GM12801 (cell line): Measurements from ENCODE around the gene BMPER.

ENCODE experiments used
- TF ChIP-seq, protein P1 (sequence below): IDR thresholded peaks from one replicate; pipeline ENCODE4 v1.5.1; 2011; ENCODE audit warnings: control low read depth; ENCODE audit not compliant: insufficient read length; ENCODE audit errors: extremely low read depth

Gene BMPER

GRCh38 chr7:33905389-33906032, at the start of gene BMPER:
Gene BMPER (plus strand): TSS chr7:33905539. CDS start chr7:33905614, 75 bp downstream.
- TF ChIP-seq, protein P1, sequence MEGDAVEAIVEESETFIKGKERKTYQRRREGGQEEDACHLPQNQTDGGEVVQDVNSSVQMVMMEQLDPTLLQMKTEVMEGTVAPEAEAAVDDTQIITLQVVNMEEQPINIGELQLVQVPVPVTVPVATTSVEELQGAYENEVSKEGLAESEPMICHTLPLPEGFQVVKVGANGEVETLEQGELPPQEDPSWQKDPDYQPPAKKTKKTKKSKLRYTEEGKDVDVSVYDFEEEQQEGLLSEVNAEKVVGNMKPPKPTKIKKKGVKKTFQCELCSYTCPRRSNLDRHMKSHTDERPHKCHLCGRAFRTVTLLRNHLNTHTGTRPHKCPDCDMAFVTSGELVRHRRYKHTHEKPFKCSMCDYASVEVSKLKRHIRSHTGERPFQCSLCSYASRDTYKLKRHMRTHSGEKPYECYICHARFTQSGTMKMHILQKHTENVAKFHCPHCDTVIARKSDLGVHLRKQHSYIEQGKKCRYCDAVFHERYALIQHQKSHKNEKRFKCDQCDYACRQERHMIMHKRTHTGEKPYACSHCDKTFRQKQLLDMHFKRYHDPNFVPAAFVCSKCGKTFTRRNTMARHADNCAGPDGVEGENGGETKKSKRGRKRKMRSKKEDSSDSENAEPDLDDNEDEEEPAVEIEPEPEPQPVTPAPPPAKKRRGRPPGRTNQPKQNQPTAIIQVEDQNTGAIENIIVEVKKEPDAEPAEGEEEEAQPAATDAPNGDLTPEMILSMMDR = no peak

DNA sequence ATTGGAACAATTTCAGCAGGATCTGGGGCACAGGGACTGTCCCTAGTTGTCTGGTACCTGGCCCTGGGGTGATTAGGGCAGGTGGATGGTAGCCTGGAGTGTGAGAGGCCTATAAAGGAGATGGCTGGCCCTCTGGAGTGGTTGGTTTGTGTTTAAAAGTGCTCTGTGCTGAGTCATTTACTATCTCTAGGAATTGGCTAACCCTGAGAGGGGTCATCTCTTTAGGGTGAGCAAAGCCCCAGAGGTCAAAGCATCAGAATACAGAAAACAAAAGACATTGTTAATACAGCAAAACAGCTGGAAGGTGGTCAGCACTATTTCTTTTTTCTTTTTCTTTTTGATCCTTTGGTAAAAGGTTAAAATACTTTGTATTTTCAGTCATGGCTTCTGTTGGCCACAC, 43.4 kb upstream of the BMPER start:
- TF ChIP-seq, protein P1 = no peak

DNA sequence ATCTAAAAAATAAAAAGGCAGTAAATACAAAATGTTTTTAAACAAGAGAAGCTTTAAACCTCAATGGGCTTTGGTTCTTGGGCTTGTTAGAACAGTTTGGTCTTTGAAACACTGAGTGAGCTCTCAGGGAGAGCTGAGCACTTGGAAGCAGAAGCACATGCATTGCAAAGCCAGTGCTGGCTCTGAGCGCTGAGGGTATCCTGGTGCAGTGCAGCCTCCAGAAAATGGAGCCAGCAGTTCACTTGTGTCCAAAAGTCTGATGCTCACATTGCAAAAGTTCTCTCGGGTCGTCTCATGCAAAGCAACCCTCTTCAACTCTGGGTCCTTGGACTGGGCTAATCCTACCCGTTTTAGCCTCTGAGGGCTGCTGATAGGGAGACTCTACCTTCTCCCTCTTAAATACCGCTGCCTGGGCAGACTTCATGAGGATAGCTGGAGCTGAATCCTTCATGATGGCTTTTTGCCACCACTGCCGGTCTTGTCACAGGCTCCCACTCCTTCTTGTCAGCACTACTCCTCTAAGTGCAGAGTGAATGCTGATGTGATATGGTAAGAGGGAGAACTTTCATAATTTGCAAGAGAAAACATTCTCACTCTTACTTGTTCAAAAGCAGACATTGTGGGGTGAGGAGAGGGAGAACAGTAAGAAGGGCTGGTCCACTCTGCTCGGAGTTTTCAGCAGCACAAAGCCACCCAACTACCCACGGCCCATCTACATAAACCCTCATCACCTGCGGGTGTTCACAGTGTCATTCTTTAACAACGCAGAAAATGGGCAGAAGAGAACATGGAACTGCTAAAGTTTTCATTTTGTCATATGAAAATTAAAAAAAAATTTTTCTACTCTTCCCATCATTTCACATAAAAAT, 42.2 kb upstream of the BMPER start:
- TF ChIP-seq, protein P1 = no peak

GRCh38 chr7:33868166-33868565, 37.2 kb upstream of the BMPER start:
- TF ChIP-seq, protein P1 = no peak

GRCh38 chr7:33869176-33869575, 36.2 kb upstream of the BMPER start:
- TF ChIP-seq, protein P1 = no peak

- TF ChIP-seq, protein P1 = no peak
Measured at GRCh38 chr7:33870120-33870519, 35.2 kb upstream of the BMPER start.

- TF ChIP-seq, protein P1 = no peak
Measured at GRCh38 chr7:33872870-33873269, 32.5 kb upstream of the BMPER start.
